Ishikawa (cell line): ENCODE measurements around the gene PAK5.

Experiments
- CEBPB ChIP-seq: IDR thresholded peaks from 2 replicates; pipeline ENCODE4 v1.6.1; 2012
- CREB1 ChIP-seq: IDR thresholded peaks from 2 replicates; pipeline ENCODE4 v1.6.1; 2012; ENCODE audit warnings: low read depth
- EGR1 ChIP-seq: IDR thresholded peaks from 2 replicates; pipeline ENCODE4 v1.6.1; 2012
- EP300 ChIP-seq: IDR thresholded peaks from 2 replicates; pipeline ENCODE4 v1.6.1; 2012; ENCODE audit warnings: borderline replicate concordance
- FOXM1 ChIP-seq: IDR thresholded peaks from 2 replicates; pipeline ENCODE4 v1.6.1; 2012; ENCODE audit warnings: low read depth, borderline replicate concordance
- MAX ChIP-seq: IDR thresholded peaks from 2 replicates; pipeline ENCODE4 v1.6.1; 2012
- RAD21 ChIP-seq: IDR thresholded peaks from 2 replicates; pipeline ENCODE4 v1.6.1; 2012; ENCODE audit warnings: low read depth
- REST ChIP-seq: IDR thresholded peaks from 2 replicates; pipeline ENCODE4 v1.6.1; 2012; ENCODE audit warnings: low read depth, mild to moderate bottlenecking
- TAF1 ChIP-seq: IDR thresholded peaks from 2 replicates; pipeline ENCODE4 v1.6.1; 2012; ENCODE audit warnings: low read depth, mild to moderate bottlenecking
- TCF12 ChIP-seq: IDR thresholded peaks from 2 replicates; pipeline ENCODE4 v1.6.1; 2012; ENCODE audit warnings: low read depth
- TEAD4 ChIP-seq: IDR thresholded peaks from 2 replicates; pipeline ENCODE4 v1.6.1; 2012
- USF1 ChIP-seq: IDR thresholded peaks from 2 replicates; pipeline ENCODE4 v1.6.1; 2012
- YY1 ChIP-seq: IDR thresholded peaks from 2 replicates; pipeline ENCODE4 v1.6.1; 2012; ENCODE audit warnings: low read depth
- ZBTB7A ChIP-seq: IDR thresholded peaks from 2 replicates; pipeline ENCODE4 v1.6.1; 2012; ENCODE audit warnings: low read depth

GRCh38 chr20:9660236-9660868, 178.5 kb downstream of the PAK5 start:
- TF ChIP-seq RAD21 (no peak), REST (peak; percentile 87), CREB1 (no peak), YY1 (no peak), USF1 (no peak), EP300 (no peak), TEAD4 (no peak), TAF1 (no peak), CEBPB (no peak), MAX (no peak), EGR1 (no peak), FOXM1 (no peak), TCF12 (no peak), ZBTB7A (no peak)
